SKM-1 (cell line): ENCODE measurements around the gene BLOC1S5.
"Not testable (repeated sequence)": the region's sequence is repeated elsewhere in the genome, so short reads cannot be mapped to it uniquely, and the experiment has no call there.

ENCODE experiments used
- DNase-seq: peaks from one replicate; lab custom pipeline; 2025; ENCODE audit not compliant: unreplicated experiment; lab: John Stamatoyannopoulos, UW

Gene BLOC1S5

DNA sequence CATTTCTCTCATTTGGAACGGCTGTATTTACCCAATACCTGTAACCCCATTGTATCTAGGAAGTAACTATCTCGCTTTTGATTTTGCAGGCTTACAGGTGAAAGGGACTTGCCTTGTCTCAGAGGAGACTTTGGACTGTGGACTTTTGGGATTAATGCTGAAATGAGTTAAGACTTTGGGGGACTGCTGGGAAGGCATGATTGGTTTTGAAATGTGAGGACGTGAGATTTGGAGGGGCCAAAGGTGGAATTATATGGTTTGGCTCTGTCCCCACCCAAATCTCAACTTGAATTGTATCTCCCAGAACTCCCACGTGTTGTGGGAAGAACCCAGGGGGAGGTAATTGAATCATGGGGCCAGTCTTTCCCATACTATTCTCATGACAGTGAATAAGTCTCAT is 18.4 kb downstream of the BLOC1S5 start:
- not testable (repeated sequence) for DNase-seq

DNA sequence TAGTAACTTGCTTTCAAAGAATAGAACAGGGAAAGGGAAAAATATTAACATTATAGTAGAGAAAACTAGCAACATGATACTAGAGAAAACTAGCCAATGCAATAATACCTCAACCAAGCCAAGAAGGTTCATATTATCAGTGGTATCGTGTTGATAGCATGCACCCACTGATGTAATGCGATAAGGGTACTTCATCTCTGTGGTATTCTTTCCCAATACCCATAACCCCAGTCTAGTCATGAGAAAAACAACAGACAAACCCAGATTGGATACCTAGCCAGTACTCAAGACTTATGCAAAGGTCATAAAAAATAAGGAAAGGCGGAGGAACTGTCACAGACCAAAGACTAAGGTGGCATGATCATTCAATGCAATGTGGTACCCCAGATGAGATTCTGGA is 21.0 kb downstream of the BLOC1S5 start:
- DNase-seq: no peak

DNA sequence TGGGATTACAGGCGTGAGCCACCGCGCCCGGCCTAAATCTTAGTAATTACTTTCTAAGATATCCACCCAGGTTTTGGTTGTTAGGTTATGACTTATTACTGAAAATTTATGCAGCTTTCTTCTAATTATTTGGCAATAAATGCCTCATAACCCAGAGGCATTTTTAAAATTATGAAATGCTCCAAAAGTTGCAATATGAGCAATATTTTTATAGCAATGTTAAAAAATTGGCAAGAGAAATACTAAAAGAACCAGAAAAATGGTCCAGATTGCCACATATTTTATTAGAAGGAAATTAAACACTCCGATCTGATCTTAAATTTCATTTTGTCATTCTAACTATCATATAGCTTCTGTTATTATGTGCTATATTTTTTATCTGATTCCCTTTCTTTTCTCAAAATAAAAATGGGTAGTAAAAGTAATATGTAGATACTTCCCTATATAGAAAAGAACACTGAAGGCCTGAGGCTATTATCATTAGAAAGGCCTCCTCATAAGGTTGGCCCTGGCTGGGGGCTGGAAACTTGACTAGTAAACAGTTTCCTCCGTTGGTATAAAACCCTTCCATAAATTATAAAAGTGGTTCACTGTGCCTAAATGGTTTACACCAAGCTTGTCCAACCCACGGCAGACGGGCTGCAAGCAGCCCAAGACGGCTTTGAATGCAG is 22.1 kb downstream of the BLOC1S5 start:
- DNase-seq: no peak

DNA sequence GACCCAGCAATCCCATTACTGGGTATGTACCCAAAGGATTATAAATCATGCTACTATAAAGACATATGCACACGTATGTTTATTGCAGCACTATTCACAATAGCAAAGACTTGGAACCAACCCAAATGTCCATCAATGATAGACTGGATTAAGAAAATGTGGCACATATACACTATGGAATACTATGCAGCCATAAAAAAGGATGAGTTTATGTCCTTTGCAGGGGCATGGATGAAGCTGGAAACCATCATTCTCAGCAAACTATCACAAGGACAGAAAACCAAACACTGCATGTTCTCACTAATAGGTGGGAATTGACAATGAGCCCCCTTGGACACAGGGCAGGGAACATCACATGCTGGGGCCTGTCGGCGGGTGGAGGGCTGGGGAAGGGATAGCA is 30.1 kb downstream of the BLOC1S5 start:
- DNase-seq: not testable (repeated sequence)

DNA sequence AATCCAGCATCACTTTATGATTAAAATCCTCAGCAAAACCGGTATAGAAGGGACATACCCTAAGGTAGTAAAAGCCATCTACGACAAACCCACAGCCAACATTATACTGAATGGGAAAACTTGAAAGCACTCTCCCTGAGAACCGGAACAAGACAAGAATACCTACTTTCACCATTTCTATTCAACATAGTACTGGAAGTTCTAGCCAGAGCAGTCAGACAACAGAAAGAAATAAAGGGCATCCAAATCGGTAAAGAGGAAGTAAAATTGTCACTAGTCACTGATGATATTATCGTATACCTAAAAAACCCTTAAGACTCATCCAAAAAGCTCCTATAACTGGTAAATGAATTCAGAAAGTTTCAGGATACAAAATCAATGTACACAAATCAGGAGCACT is 33.3 kb downstream of the BLOC1S5 start:
- no peak for DNase-seq

DNA sequence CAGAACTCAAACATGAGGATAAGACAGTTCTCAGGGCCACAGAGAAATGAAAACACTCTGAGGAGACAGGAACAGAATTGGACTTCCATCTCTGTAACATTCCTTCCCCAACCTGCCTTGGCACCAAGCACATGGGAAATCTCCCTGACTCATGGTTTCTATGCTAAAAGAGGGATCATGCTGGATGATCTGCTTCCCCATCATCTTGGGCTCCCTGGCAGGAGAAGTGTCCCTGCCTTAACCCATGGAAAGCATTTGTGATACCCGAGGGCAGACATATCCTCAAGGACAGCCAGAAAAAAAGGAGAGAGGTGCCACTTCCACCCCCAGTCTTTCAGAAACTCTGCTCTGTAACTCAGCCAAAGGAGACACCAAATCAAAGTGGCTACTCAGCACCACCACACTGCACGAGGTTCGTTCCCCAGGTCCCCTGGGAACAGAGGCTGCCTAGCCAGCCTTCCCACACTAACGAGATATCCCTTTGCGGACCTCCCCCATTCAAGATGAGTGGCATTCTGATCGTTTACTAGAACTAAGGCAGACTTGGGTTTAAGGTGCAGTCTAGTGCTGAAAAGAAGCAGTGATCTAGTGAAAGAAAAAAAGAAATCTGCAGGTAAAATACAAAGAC is 34.8 kb downstream of the BLOC1S5 start:
- DNase-seq: no peak

DNA sequence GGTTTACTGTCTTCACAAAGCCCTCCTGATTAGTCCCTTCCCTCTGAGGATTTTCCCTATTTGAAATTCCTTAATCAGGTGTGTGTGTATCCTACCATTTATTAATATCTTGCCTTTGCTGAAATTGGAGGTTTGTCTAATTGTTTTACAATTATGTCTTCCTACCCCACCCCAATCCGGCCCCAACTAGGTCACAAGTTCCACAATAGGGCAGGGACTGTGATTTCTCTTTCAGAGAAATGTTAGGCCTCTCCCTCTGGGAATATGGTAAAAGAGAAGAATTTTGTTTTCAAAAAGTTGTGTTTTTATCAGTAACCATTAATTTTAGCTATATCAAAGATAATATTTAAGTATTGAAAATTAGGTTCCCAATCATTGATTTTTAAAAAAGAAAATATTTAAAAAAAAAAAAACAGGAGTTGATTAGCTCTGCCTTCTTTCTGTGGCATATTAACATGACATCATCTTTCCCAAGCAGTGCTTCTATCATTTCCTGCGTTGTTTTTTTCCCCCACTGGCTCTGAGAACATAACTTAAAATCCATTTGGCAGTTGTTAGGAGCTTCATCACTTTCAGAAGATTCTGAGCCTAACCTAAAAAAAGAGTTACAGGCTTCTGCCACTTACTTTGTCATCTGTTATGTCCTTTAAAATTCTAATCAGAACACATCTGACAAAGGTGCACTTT is 36.1 kb downstream of the BLOC1S5 start:
- no peak for DNase-seq

DNA sequence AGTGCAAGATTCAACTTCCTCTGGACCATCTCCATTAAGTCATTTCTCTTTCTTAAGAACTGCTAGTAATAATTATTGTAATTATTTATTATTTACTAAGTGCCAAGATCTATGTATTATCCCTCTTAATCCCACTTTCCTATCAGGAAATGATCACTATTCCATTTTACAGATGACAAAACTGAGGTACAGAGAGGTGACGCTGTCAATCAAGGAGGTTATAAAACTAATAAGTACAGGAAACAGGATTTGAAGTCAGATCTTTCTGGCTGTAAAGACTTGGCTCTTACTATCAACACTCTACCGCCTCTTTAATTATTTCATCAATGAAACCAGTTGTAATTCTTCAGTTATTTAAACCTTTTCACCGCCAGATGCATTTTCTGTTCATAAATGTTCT is 37.4 kb downstream of the BLOC1S5 start:
- no peak for DNase-seq

DNA sequence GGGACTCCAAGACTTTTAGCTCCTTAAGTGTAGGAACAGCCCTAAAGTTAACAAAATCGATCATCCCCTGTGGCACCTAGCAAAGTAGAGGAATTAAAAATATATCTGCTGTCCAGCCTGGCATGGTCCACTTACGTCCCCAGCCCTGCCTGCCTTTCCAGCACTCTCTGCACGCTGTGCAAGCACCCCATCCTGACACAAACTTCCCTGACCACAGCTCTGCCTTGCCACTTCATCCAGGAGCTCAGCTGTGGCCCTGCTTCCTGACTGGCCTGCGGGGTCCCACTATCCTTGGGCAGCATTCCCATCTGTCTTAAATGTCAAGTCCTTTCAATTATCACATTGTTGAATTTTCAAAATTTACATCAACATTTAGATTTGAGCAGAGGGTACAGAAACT is 39.0 kb downstream of the BLOC1S5 start:
- DNase-seq: no peak

DNA sequence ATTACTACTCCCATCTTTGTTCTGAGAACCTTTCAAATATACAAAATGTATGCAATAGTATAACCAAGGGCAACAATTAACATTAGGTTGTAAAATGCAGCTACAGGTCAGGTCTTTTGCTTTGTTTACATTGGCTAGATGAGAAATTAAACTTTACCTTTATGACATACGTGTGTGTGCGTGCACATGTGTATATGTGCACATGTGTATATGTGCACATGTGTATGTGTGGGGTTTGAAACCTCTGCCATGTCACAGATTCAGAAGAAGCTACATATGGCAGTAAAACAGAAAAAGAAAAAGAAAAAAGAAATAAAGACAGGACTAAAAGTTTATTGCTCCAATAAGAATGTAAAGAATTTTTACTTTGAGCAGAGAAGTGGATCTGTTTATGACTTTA is 40.6 kb downstream of the BLOC1S5 start:
- no peak for DNase-seq

DNA sequence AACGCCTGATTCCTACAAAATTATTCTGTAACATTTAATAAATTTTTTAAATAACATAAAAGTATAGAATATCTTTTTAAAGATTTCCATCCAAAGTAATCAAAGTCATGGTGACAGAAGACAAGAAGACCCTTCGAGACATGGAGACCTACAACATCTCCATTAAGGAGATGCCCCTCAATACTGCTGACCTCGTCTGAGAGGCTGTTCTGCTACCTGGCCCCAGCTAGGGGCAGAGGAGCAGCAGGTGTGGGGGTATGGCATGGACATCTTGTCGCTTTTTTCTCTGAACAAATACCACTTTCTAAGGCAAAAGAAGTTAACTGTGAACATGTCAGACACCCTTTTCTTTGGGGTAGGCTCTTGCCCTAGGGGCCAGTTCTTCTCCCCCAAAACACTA is 44.1 kb downstream of the BLOC1S5 start:
- no peak for DNase-seq

DNA sequence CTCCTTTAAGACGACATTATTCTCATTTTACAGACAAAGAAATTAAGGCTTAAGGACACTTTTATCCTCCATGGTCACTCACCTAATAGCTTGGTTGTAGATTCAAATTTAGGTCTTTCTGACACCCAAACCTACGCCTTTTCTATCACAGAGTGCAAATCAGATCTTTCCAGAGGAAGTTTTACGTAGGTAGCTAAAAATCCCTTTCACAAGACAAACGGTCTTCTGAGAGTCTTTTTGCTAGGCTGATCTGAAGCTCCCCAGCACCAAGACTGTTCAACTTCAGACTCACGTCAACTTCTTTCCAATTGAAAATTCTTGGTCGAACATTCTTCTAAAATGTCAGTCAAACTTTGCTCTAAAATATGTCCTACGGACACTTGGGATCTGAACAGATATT is 46.5 kb downstream of the BLOC1S5 start:
- DNase-seq: no peak

DNA sequence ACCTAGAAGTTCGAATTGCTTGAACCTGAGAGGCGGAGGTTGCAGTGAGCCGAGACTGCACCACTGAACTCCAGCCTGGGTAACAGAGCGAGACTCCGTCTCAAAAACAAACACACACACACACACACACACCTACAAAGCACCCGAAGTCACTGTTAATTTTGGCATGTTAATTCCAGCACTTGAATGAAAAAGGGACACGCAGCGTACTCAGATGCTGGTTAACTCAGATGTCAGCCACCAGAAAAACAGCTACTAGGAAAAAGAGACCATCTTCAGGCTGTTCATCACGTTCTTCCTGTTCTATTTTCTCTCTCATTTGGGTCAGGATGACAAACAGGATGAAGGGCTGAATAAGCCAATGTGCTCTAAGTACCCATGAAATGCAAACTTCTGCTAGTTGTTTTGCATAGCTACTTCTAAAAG is 46.9 kb downstream of the BLOC1S5 start:
- DNase-seq: no peak

DNA sequence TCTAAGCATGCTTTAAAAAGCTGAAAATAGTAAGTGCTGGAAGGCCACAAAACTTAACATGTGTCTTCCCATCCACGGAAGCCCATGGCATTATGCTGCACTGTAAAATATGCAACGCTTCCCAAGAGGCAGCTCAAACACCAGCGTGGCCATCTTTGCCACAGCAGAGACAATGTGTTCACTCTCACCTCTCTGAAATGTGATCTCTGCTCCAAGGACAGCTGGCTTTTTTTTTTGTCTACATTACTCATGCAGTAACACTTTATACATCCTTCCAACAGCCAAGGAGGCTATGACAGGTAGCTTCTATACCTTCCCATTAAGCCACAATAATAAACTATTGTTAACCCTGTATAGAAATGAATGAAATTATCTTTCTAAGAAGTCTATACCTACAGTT is 49.2 kb downstream of the BLOC1S5 start:
- DNase-seq: no peak

DNA sequence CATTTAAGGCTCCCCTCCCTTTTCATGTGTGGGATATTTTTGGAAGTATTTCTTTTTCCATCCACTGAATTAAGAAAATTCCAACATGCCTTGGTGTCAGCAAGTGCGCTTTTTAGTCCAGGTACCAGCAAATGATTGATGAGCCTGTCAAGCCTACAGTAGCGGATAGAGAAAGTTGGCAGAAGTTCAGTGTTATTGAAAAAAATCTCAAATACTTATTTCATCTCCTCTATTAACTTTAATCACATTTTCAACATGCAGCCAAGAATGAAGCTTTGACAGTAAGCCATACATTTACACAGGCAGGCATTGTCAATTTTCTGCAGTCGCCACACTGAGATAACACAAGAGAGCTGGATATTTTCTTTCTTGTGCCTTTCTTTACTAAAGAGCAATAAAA is 50.4 kb downstream of the BLOC1S5 start:
- no peak for DNase-seq

DNA sequence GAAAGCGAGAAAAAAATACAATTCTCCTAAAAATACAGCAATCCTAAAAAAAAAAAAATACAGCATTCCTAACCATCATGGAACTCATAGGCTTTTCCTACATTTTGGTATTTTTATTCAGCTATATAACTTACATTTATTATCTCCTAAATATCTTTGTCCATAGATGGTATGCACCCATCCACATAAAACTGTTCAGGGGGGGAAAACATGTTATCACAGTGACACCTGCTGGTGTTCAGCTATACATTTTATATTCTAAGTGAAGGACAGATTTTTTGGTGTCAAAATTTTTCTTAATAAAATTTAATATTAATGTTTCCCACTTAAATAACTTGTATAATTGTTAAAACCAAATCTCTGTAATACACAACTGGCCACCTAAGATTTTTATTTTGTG is 58.0 kb downstream of the BLOC1S5 start:
- DNase-seq: peak; percentile 18

DNA sequence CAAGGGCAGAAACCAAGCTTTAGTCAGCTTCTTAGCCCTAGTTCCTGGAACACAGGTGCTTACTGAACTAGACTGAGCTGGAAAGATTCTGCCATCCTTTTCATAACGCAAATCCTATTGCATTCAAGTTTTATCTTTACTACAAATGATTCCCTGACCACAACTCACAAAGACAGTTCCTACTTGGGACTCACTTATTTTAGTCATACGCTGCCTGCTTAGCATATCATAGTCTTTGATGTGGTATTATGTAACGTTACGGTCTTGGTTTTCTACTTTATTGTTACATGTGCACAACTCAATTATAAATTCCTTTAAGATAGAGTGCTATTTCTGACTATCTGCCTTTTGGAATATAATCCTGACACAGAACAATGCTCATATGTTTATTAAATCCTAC is 59.1 kb downstream of the BLOC1S5 start:
- DNase-seq: no peak

DNA sequence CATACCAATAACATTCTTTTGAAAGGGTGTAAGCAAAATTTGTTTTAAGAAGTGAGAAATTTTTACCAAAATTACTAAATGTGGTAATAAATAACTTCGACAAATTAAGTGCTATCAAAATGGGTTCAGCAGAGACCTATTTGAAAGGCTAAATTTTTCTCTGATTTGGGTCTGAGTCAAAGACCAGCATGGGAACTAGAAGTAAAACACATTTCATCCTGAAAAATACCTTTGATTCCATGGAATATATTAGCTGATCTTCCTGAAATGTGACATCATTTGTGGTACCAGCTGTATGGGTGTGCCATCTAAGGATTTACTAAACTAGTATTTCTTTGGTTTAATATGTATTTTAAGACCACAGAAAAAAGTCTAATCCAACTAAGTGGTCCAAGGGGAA is 63.6 kb downstream of the BLOC1S5 start:
- DNase-seq: no peak

DNA sequence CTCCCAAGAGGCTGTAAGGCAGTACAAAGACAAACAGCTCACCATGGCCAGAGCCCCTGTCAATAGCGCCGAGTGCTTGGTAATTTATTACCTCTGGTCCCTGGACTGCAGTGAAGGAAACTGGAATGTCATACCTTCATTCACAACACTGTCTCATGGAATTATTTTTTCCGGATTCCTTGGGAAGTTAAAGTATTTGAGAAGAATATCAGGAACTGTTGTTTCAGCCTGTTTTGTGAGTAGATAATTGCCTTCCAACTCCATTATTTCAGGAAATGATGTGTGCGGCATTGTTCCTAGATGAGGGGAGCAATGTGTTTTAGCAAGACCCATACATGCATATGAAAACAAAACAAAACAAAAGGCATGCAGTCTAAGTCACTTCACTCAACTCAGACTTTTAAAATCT is 64.0 kb downstream of the BLOC1S5 start:
- no peak for DNase-seq

DNA sequence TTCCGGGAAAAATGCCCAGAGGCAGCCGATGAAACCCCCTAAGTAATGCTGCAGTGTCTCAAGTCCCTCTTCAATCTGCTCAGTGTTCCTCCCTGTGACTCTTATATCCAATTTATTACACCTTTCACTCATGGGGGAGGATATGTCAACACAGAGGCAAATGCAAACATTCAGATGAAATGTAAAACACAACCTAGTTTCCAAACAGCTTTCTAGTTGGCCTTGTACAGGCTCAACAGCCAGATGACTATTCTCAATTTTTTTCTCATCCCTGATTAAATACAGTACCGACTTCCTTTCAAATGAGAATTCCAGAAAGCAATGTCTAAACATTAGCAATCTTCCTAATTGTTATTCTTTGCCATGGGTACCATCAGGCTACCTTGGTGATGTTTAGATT is 65.0 kb downstream of the BLOC1S5 start:
- DNase-seq: no peak

DNA sequence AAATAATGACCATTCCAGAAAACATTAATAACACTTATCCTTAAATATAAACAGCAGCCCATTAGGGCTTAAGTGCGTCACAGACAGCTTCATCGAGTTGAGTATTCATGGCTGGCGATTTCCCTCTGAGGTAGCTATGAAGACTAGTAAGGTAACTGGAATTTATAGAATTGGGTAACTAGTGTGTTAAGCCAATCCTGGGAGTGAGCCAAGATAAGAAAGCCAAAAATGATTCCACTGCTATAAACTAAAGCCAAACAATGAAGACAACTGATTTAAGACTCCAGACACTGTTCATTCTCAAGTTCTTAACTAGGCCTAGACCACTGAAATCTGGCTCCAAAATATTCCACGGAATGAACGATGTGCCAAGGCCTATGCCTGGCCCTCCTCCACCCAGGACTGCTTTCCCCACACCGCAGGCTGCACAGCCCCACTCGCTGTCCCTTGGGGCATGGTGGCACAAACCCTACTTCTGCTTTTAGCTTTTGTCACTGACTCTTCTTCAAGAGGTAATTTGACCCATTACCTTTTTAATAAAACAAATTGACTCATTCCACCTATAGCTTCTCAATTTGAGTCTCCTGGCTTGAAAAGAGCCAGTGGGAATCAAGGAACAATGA is 66.0 kb downstream of the BLOC1S5 start:
- DNase-seq: no peak

DNA sequence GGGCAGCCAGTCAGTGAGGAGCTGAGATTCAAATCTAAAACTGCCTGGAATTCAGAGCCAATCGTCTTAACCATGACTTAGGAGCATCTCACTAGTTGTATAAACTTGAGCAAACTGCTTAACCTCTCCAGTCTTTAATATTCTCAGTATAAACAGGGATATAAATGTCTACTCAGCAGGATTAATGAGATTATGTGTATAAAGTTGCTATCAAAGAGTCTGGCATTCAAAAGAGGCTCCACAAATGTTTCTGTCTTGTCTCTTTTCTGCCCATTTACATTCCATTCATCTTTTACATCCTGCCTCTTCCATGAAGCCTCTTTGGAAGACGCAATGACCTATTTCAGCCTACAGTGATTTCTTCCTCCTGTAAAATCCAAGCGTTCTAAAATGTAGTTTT is 66.9 kb downstream of the BLOC1S5 start:
- DNase-seq: no peak
